ENCODE data around the gene CCHCR1. TPM values are rescaled to one million over a fixed set of nuclear protein-coding genes. Genes with fewer than 3 reads are reported as not detected.
"Not testable (repeated sequence)": the region's sequence is repeated elsewhere in the genome, so short reads cannot be mapped to it uniquely, and the experiment has no call there.

The CCHCR1 gene, protein sequence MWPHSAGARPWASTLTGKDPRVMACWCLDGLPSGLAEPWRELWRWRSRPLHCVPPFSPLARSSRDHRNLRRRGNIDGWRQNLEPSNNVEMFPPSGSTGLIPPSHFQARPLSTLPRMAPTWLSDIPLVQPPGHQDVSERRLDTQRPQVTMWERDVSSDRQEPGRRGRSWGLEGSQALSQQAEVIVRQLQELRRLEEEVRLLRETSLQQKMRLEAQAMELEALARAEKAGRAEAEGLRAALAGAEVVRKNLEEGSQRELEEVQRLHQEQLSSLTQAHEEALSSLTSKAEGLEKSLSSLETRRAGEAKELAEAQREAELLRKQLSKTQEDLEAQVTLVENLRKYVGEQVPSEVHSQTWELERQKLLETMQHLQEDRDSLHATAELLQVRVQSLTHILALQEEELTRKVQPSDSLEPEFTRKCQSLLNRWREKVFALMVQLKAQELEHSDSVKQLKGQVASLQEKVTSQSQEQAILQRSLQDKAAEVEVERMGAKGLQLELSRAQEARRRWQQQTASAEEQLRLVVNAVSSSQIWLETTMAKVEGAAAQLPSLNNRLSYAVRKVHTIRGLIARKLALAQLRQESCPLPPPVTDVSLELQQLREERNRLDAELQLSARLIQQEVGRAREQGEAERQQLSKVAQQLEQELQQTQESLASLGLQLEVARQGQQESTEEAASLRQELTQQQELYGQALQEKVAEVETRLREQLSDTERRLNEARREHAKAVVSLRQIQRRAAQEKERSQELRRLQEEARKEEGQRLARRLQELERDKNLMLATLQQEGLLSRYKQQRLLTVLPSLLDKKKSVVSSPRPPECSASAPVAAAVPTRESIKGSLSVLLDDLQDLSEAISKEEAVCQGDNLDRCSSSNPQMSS
- polyA plus RNA-seq (2012; ENCODE audit: missing spikeins): 38.9 TPM

- DNase-seq (ENCODE audit: insufficient read length): no peak
- TF ChIP-seq TAF1 (IDR thresholded peaks at IDR 0.05; ENCODE audit: borderline replicate concordance, low read depth, low read length) (no peak), POLR2A (IDR thresholded peaks at IDR 0.05; ENCODE audit: low read depth, low read length) (no peak), POLR2AphosphoS5 (IDR thresholded peaks at IDR 0.05; ENCODE audit: low read depth, low read length) (no peak)
- FAIRE-seq: peak; percentile 24
These were observed at the start of gene CCHCR1 for GRCh38 chr6:31157513-31158139. Gene CCHCR1, minus strand, starts transcription at chr6:31157802. Its CDS starts 202 bp downstream, at chr6:31157600.

DNA sequence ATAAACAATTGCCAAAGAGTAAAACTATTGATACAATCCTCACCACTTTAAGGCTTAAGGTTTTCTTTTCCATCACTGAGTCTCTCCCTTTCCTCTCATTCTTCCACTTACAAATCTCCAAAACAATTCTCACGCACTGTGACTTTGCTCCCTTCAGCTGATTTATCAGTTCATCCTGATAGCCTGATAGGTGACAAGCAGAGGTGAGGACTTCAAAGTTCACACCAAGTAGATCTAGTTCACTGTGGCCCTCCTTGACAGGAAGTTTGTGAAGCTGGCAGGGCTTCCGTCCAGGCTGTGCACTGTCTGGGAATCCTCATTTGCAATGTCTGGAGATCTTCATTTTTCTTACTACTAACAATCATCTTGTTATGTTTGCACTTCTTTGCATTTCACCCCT lies 48.0 kb upstream of the CCHCR1 start:
- DNase-seq (ENCODE audit: insufficient read length) (no peak), FAIRE-seq (no peak)
- TF ChIP-seq POLR2A (IDR thresholded peaks at IDR 0.05; ENCODE audit: low read depth, low read length): no peak
- TF ChIP-seq TAF1 (IDR thresholded peaks at IDR 0.05; ENCODE audit: borderline replicate concordance, low read depth, low read length): no peak
- no peak for TF ChIP-seq POLR2AphosphoS5 (IDR thresholded peaks at IDR 0.05; ENCODE audit: low read depth, low read length)

- DNase-seq (ENCODE audit: insufficient read length) (no peak), FAIRE-seq (no peak)
- TF ChIP-seq TAF1 (IDR thresholded peaks at IDR 0.05; ENCODE audit: borderline replicate concordance, low read depth, low read length) (no peak), POLR2A (IDR thresholded peaks at IDR 0.05; ENCODE audit: low read depth, low read length) (no peak), POLR2AphosphoS5 (IDR thresholded peaks at IDR 0.05; ENCODE audit: low read depth, low read length) (no peak)
These were observed 47.1 kb upstream of the CCHCR1 start for GRCh38 chr6:31204751-31205145.

- peak; percentile 92 for FAIRE-seq
- DNase-seq (ENCODE audit: insufficient read length): no peak
- TF ChIP-seq POLR2A (IDR thresholded peaks at IDR 0.05; ENCODE audit: low read depth, low read length) (peak; percentile 25; the same call in 1 of the 2 replicates), TAF1 (IDR thresholded peaks at IDR 0.05; ENCODE audit: borderline replicate concordance, low read depth, low read length) (no peak), POLR2AphosphoS5 (IDR thresholded peaks at IDR 0.05; ENCODE audit: low read depth, low read length) (peak; percentile 59; the same call in 1 of the 2 replicates)
These were observed 45.9 kb upstream of the CCHCR1 start for GRCh38 chr6:31203345-31203979.

GRCh38 chr6:31202259-31203166 lies 44.9 kb upstream of the CCHCR1 start:
- FAIRE-seq (peak; percentile 44), DNase-seq (ENCODE audit: insufficient read length) (no peak)
- TF ChIP-seq POLR2AphosphoS5 (IDR thresholded peaks at IDR 0.05; ENCODE audit: low read depth, low read length) (no peak), TAF1 (IDR thresholded peaks at IDR 0.05; ENCODE audit: borderline replicate concordance, low read depth, low read length) (no peak), POLR2A (IDR thresholded peaks at IDR 0.05; ENCODE audit: low read depth, low read length) (no peak)

DNA sequence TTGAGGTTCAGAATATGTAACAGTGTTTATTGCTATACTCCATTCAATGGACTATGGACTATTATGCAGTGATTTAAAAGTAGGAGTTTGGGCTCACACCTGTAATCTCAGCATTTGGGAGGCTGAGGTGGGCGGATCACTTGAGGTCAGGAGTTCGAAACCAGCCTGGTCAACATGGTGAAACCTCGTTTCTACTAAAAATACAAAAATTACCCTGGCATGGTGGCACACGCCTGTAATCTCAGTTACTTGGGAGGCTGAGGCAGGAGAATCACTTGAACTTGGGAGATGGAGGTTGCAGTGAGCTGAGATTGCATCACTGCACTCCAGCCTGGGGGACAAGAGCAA lies 41.5 kb upstream of the CCHCR1 start:
- not testable (repeated sequence) for DNase-seq (ENCODE audit: insufficient read length); FAIRE-seq

GRCh38 chr6:31197559-31198305 lies 40.1 kb upstream of the CCHCR1 start:
- FAIRE-seq: peak; percentile 93
- no peak for DNase-seq (ENCODE audit: insufficient read length)
- peak; percentile 75 for TF ChIP-seq POLR2A (IDR thresholded peaks at IDR 0.05; ENCODE audit: low read depth, low read length)
- TF ChIP-seq POLR2AphosphoS5 (IDR thresholded peaks at IDR 0.05; ENCODE audit: low read depth, low read length): peak; percentile 81
- TF ChIP-seq TAF1 (IDR thresholded peaks at IDR 0.05; ENCODE audit: borderline replicate concordance, low read depth, low read length): peak; percentile 39

- not testable (repeated sequence) for DNase-seq (ENCODE audit: insufficient read length); FAIRE-seq
These were observed 38.8 kb upstream of the CCHCR1 start for GRCh38 chr6:31196251-31197022.

- not testable (repeated sequence) for DNase-seq (ENCODE audit: insufficient read length); FAIRE-seq
These were observed 37.8 kb upstream of the CCHCR1 start for GRCh38 chr6:31195308-31195979.
